Measurements from ENCODE around the gene LRRK1.
"Not testable (repeated sequence)": the region's sequence is repeated elsewhere in the genome, so short reads cannot be mapped to it uniquely, and the experiment has no call there.

LRRK1 gene

GRCh38 chr15:101078669-101079323 lies 159.6 kb downstream of the LRRK1 start:
- DNase-seq = no peak

GRCh38 chr15:101081900-101082299 lies 162.7 kb downstream of the LRRK1 start:
- DNase-seq = no peak

- DNase-seq = no peak
Measured at GRCh38 chr15:101083336-101084045, 164.3 kb downstream of the LRRK1 start.

GRCh38 chr15:101084801-101085200 lies 165.6 kb downstream of the LRRK1 start:
- DNase-seq = no peak

- DNase-seq = no peak
Measured at GRCh38 chr15:101085311-101085700, 166.1 kb downstream of the LRRK1 start.

GRCh38 chr15:101086394-101087171 lies 167.4 kb downstream of the LRRK1 start:
- no peak for DNase-seq

GRCh38 chr15:101087172-101087769 lies 168.1 kb downstream of the LRRK1 start:
- DNase-seq = no peak

GRCh38 chr15:101088271-101088670 lies 169.1 kb downstream of the LRRK1 start:
- DNase-seq = no peak

GRCh38 chr15:101088788-101089578 lies 169.8 kb downstream of the LRRK1 start:
- DNase-seq = no peak

- no peak for DNase-seq
Measured at GRCh38 chr15:101089579-101090427, 170.6 kb downstream of the LRRK1 start.

GRCh38 chr15:101090428-101090790 lies 171.3 kb downstream of the LRRK1 start:
- no peak for DNase-seq

GRCh38 chr15:101091080-101092017 lies 172.2 kb downstream of the LRRK1 start:
- no peak for DNase-seq

- no peak for DNase-seq
Measured at GRCh38 chr15:101092156-101092866, 173.2 kb downstream of the LRRK1 start.

- no peak for DNase-seq
Measured at GRCh38 chr15:101092867-101093202, 173.7 kb downstream of the LRRK1 start.

GRCh38 chr15:101093958-101094357 lies 174.8 kb downstream of the LRRK1 start:
- DNase-seq = no peak

GRCh38 chr15:101095796-101096406 lies 176.7 kb downstream of the LRRK1 start:
- not testable (repeated sequence) for DNase-seq

- DNase-seq = no peak
Measured at GRCh38 chr15:101097111-101097510, 178.0 kb downstream of the LRRK1 start.

GRCh38 chr15:101099183-101099582 lies 180.0 kb downstream of the LRRK1 start:
- no peak for DNase-seq

GRCh38 chr15:101100118-101100517 lies 181.0 kb downstream of the LRRK1 start:
- no peak for DNase-seq
